Kidney epithelial cell (primary cell): ENCODE measurements around the gene AP3S2. TPM values are rescaled to one million over a fixed set of nuclear protein-coding genes. Genes with fewer than 3 reads are reported as not detected.

ENCODE experiments used
- DNase-seq: peaks from one replicate; pipeline ENCODE4 v3.0.0-alpha.2; 2010; ENCODE audit warnings: low read depth
- H3K27me3 ChIP-seq: 2 replicates; pipeline ENCODE4 v1.6.0; 2011; ENCODE audit warnings: low read length; ENCODE audit not compliant: control insufficient read depth, insufficient read depth
- H3K36me3 ChIP-seq: 2 replicates; pipeline ENCODE4 v1.5.1; 2011; ENCODE audit warnings: low read length; ENCODE audit not compliant: control insufficient read depth, insufficient read depth
- H3K4me3 ChIP-seq: 2 replicates; pipeline ENCODE4 v1.5.1; 2011; ENCODE audit warnings: low read depth, mild to moderate bottlenecking, control low read depth, low read length
- CTCF ChIP-seq: IDR thresholded peaks from 2 replicates; pipeline ENCODE4 v1.5.1; 2011; ENCODE audit warnings: mild to moderate bottlenecking, moderate library complexity, low read length, control low read depth, inconsistent platforms; ENCODE audit not compliant: insufficient read depth, poor library complexity, severe bottlenecking
- total RNA-seq: library from RNA; depleted of rRNA; stranded (reverse); fragments of >200 nt; gene quantifications from 2 replicates; pipeline ENCODE4 v1.2.3, GENCODE V29; 2015

Gene AP3S2
- total RNA-seq, 1 donor from 2014 or later: 66.6 TPM

GRCh38 chr15:89936051-89936785 lies 42.4 kb upstream of the AP3S2 start:
- no peak for TF ChIP-seq CTCF
- Histone ChIP-seq H3K36me3 (no peaks in the 10 kb centered on the region), H3K27me3 (peaks cover 2% of the 10 kb centered on the region), H3K4me3 (no peak overlapping the region)
- no peak for DNase-seq

GRCh38 chr15:89932880-89933279 lies 39.1 kb upstream of the AP3S2 start:
- DNase-seq: no peak
- TF ChIP-seq CTCF: no peak
- Histone ChIP-seq H3K36me3 (no peaks in the 10 kb centered on the region), H3K27me3 (peaks cover 2% of the 10 kb centered on the region), H3K4me3 (no peak overlapping the region)

- DNase-seq: no peak
- TF ChIP-seq CTCF: no peak
- H3K27me3 ChIP-seq: peaks cover under 1% of the 10 kb centered on the region
- no peaks in the 10 kb centered on the region for H3K36me3 ChIP-seq
- H3K4me3 ChIP-seq: no peak overlapping the region
These were observed 34.6 kb upstream of the AP3S2 start for GRCh38 chr15:89928421-89928820.

GRCh38 chr15:89926158-89926557 lies 32.4 kb upstream of the AP3S2 start:
- no peaks in the 10 kb centered on the region for H3K36me3 ChIP-seq
- no peak overlapping the region for H3K4me3 ChIP-seq
- TF ChIP-seq CTCF: no peak
- H3K27me3 ChIP-seq: no peaks in the 10 kb centered on the region
- no peak for DNase-seq

GRCh38 chr15:89917442-89918101 lies 23.8 kb upstream of the AP3S2 start:
- no peak for DNase-seq
- no peaks in the 10 kb centered on the region for H3K36me3 ChIP-seq
- TF ChIP-seq CTCF: no peak
- no peak overlapping the region for H3K4me3 ChIP-seq
- H3K27me3 ChIP-seq: no peaks in the 10 kb centered on the region

- Histone ChIP-seq H3K36me3 (no peaks in the 10 kb centered on the region), H3K27me3 (no peaks in the 10 kb centered on the region)
- TF ChIP-seq CTCF: no peak
These were observed 22.9 kb upstream of the AP3S2 start for GRCh38 chr15:89916660-89917059.

More at GRCh38 chr15:89916660-89917059, 22.9 kb upstream of the AP3S2 start:
- no peak overlapping the region for H3K4me3 ChIP-seq
- no peak for DNase-seq
